ENCODE results near the gene KCNQ5. TPM values are rescaled to one million over a fixed set of nuclear protein-coding genes. Genes with fewer than 3 reads are reported as not detected.

Gene KCNQ5
- polyA plus RNA-seq, 3 donors: 0.12 to 0.22 (median 0.19) TPM

GRCh38 chr6:72661411-72661810 is 39.5 kb downstream of the KCNQ5 start:
- no peak for DNase-seq (ENCODE audit: extremely low read depth in 1 of 11, low read depth in 9 of 11, low spot score in 4 of 11)

GRCh38 chr6:72665599-72665998 is 43.7 kb downstream of the KCNQ5 start:
- DNase-seq (ENCODE audit: extremely low read depth in 1 of 11, low read depth in 9 of 11, low spot score in 4 of 11): no peak

GRCh38 chr6:72669324-72669723 is 47.5 kb downstream of the KCNQ5 start:
- DNase-seq (ENCODE audit: extremely low read depth in 1 of 11, low read depth in 9 of 11, low spot score in 4 of 11): no peak

GRCh38 chr6:72672906-72673305 is 51.0 kb downstream of the KCNQ5 start:
- no peak for DNase-seq (ENCODE audit: extremely low read depth in 1 of 11, low read depth in 9 of 11, low spot score in 4 of 11)

- DNase-seq (ENCODE audit: extremely low read depth in 1 of 11, low read depth in 9 of 11, low spot score in 4 of 11): no peak
Measured at GRCh38 chr6:72674842-72675241, 53.0 kb downstream of the KCNQ5 start.

GRCh38 chr6:72675396-72675795 is 53.5 kb downstream of the KCNQ5 start:
- no peak for DNase-seq (ENCODE audit: extremely low read depth in 1 of 11, low read depth in 9 of 11, low spot score in 4 of 11)

- no peak for DNase-seq (ENCODE audit: extremely low read depth in 1 of 11, low read depth in 9 of 11, low spot score in 4 of 11)
Measured at GRCh38 chr6:72676995-72677394, 55.1 kb downstream of the KCNQ5 start.

- DNase-seq (ENCODE audit: extremely low read depth in 1 of 11, low read depth in 9 of 11, low spot score in 4 of 11): no peak
Measured at GRCh38 chr6:72677740-72678139, 55.9 kb downstream of the KCNQ5 start.

GRCh38 chr6:72683797-72684196 is 61.9 kb downstream of the KCNQ5 start:
- DNase-seq (ENCODE audit: extremely low read depth in 1 of 11, low read depth in 9 of 11, low spot score in 4 of 11): no peak

GRCh38 chr6:72689107-72689954 is 67.5 kb downstream of the KCNQ5 start:
- no peak for DNase-seq (ENCODE audit: extremely low read depth in 1 of 11, low read depth in 9 of 11, low spot score in 4 of 11)

- no peak for DNase-seq (ENCODE audit: extremely low read depth in 1 of 11, low read depth in 9 of 11, low spot score in 4 of 11)
Measured at GRCh38 chr6:72691249-72691648, 69.4 kb downstream of the KCNQ5 start.

- DNase-seq (ENCODE audit: extremely low read depth in 1 of 11, low read depth in 9 of 11, low spot score in 4 of 11): no peak
Measured at GRCh38 chr6:72696055-72696454, 74.2 kb downstream of the KCNQ5 start.

GRCh38 chr6:72699159-72699558 is 77.3 kb downstream of the KCNQ5 start:
- DNase-seq (ENCODE audit: extremely low read depth in 1 of 11, low read depth in 9 of 11, low spot score in 4 of 11): no peak

- DNase-seq (ENCODE audit: extremely low read depth in 1 of 11, low read depth in 9 of 11, low spot score in 4 of 11): no peak
Measured at GRCh38 chr6:72702421-72702820, 80.6 kb downstream of the KCNQ5 start.

- DNase-seq (ENCODE audit: extremely low read depth in 1 of 11, low read depth in 9 of 11, low spot score in 4 of 11): no peak
Measured at GRCh38 chr6:72703093-72703492, 81.2 kb downstream of the KCNQ5 start.

GRCh38 chr6:72704979-72705378 is 83.1 kb downstream of the KCNQ5 start:
- no peak for DNase-seq (ENCODE audit: extremely low read depth in 1 of 11, low read depth in 9 of 11, low spot score in 4 of 11)

- DNase-seq (ENCODE audit: extremely low read depth in 1 of 11, low read depth in 9 of 11, low spot score in 4 of 11): no peak
Measured at GRCh38 chr6:72709431-72709830, 87.6 kb downstream of the KCNQ5 start.

GRCh38 chr6:72711731-72712130 is 89.9 kb downstream of the KCNQ5 start:
- DNase-seq (ENCODE audit: extremely low read depth in 1 of 11, low read depth in 9 of 11, low spot score in 4 of 11): no peak

GRCh38 chr6:72712910-72713309 is 91.0 kb downstream of the KCNQ5 start:
- DNase-seq (ENCODE audit: extremely low read depth in 1 of 11, low read depth in 9 of 11, low spot score in 4 of 11): no peak

- no peak for DNase-seq (ENCODE audit: extremely low read depth in 1 of 11, low read depth in 9 of 11, low spot score in 4 of 11)
Measured at GRCh38 chr6:72715119-72715518, 93.3 kb downstream of the KCNQ5 start.

- no peak for DNase-seq (ENCODE audit: extremely low read depth in 1 of 11, low read depth in 9 of 11, low spot score in 4 of 11)
Measured at GRCh38 chr6:72716916-72717315, 95.1 kb downstream of the KCNQ5 start.

All from renal cortex interstitium (tissue), 11 donors.